Measurements from ENCODE around the gene RTN1.

The RTN1 gene

DNA sequence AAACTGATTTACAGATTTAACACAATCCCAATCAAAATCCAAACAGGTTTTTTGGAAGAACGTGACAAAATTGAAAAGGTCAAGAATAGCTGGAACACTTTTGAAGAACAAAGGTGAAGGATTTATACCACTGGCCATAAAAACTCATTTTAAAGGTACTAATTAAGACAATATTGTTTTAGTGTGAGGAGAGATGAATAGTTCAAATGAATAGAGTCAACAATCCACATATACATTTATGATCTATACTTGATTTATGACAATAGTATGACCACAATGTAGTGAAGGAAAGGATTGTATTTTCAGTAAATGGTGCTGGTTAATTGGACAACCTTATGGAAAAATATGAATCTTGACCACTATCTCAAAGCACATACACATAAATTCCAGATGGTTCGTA lies 323.3 kb downstream of the RTN1 start:
- no peak for DNase-seq (ENCODE audit: low read depth)
